Mucosa of gallbladder (tissue), 1 donor: Measurements from ENCODE around the gene PTBP2. TPM values are rescaled to one million over a fixed set of nuclear protein-coding genes. Genes with fewer than 3 reads are reported as not detected.
"Not testable (repeated sequence)": the region's sequence is repeated elsewhere in the genome, so short reads cannot be mapped to it uniquely, and the experiment has no call there.

ENCODE experiments used
- DNase-seq: peaks from one replicate; pipeline ENCODE4 v3.0.0-alpha.2; 2020; ENCODE audit warnings: low spot score
- total RNA-seq: library from RNA; stranded (reverse); gene quantifications from one replicate; pipeline ENCODE4 v1.2.1, GENCODE V29; 2021
- donor health status: DM: no; HTN: no; CAD: no.

PTBP2 gene
- total RNA-seq, 1 donor from 2014 or later = 24.5 TPM

- no peak for DNase-seq
Measured at GRCh38 chr1:96730574-96731298, 9.2 kb downstream of the PTBP2 start.

- DNase-seq = no peak
Measured at GRCh38 chr1:96741335-96741734, 19.8 kb downstream of the PTBP2 start.

- no peak for DNase-seq
Measured at GRCh38 chr1:96746440-96747420, 25.1 kb downstream of the PTBP2 start.

DNA sequence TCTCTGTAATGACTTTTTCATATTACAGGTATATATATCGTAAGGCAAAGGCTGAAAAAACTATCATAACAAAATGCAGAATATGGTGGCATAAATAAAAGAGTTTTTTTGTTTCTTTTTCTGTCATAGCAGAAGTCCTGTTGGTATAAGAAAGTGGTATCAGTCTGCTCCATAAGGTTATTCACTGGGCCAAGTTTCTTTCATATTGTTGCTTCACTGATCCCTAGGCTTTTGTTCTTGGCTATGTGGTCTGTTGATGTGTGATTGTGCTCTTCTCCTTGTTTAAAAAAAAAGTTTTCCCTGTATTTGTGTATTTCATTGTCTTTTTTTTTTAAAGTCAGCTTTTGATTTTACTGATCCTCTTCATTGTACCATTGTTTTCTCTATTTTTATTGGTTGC is 26.0 kb downstream of the PTBP2 start:
- DNase-seq = no peak

- no peak for DNase-seq
Measured at GRCh38 chr1:96748078-96748477, 26.5 kb downstream of the PTBP2 start.

GRCh38 chr1:96749618-96750017 is 28.0 kb downstream of the PTBP2 start:
- DNase-seq = no peak

GRCh38 chr1:96752394-96752793 is 30.8 kb downstream of the PTBP2 start:
- no peak for DNase-seq

- no peak for DNase-seq
Measured at GRCh38 chr1:96756789-96757188, 35.2 kb downstream of the PTBP2 start.

DNA sequence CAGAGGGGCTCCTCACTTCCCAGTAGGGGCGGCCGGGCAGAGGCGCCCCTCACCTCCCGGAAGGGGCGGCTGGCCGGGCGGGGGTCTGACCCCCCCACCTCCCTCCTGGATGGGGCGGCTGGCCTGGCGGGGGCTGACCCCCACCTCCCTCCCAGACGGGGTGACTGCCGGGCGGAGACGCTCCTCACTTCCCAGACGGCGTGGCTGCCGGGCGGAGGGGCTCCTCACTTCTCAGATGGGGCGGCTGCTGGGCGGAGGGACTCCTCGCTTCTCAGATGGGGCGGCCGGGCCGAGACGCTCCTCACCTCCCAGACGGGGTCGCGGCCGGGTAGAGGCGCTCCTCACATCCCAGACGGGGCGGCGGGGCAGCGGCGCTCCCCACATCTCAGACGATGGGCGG is 41.0 kb downstream of the PTBP2 start:
- not testable (repeated sequence) for DNase-seq

DNA sequence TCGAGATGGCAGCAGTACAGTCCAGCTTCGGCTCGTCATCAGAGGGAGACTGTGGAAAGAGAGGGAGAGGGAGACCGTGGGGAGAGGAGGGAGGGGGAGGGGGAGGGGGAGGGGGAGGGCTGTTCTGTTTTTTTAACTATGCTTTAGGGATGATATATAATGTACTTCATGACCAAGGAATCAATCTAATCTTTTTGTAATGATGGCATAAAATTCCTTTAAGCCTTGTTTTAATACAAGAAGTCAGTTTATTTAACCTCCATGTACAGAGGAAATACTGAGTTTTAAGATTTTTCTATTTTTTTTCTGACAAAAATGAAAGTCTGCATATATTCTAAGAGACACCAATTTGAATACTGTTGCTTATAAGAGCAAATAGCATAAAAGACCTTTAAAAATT is 41.9 kb downstream of the PTBP2 start:
- DNase-seq = no peak

DNA sequence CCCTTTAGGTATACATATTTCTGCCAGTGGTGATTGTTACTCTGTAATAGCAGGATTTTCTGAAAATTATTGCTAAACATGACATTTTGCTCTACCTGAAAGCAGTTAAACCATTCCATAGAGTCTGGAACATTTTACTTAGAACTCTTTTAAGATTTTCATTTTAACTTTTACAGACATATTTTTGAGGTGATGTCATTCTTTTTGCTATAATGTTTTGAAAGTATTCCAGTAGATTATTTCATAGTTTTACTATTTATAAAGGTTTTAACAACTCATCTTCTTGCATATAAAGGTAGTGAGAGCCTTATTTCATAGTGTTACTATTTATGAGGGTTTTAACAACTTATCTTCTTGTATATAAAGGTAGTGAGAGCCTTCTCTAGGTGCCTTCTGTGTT is 42.9 kb downstream of the PTBP2 start:
- no peak for DNase-seq

GRCh38 chr1:96771847-96772246 is 50.3 kb downstream of the PTBP2 start:
- DNase-seq = no peak

- no peak for DNase-seq
Measured at GRCh38 chr1:96772349-96772748, 50.8 kb downstream of the PTBP2 start.

DNA sequence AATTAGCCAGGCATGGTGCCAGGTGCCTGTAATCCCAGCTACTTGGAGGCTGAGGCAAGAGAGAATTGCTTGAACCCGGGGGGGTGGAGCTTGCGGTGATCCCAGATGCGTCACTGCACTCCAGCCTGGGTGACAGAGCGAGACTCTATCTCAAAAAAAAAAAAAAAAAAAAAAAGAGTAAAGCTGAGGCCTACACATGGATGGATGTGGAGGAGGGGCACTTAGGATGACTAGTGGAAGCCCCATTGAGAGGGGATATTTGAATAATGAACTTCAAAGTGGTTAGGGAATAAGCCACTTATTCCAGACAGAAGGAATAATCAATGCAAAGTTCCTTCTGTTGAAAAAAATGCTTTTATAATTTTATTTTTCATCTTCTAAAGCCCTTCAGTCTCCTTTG is 51.4 kb downstream of the PTBP2 start:
- DNase-seq = no peak

DNA sequence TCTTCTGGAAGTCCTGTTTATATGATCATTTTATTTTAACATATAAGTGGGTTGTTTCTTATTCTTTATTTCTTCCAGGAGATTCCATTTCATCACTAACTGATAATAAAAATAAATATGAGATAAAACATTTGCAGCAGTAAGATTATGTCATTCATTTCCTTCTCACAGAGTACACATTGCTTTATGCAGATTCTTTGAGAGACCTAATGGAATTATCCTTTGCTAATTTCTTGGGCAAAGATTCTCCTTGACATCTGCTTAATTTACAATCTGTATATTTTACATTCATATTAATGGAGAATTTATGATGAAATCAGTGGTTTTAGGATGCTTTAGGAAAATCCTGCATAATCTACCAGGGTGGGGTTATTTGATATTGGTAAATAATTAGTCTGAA is 60.6 kb downstream of the PTBP2 start:
- no peak for DNase-seq

- no peak for DNase-seq
Measured at GRCh38 chr1:96782856-96783255, 61.3 kb downstream of the PTBP2 start.

GRCh38 chr1:96790599-96790998 is 69.0 kb downstream of the PTBP2 start:
- no peak for DNase-seq

- DNase-seq = no peak
Measured at GRCh38 chr1:96792220-96792619, 70.6 kb downstream of the PTBP2 start.

DNA sequence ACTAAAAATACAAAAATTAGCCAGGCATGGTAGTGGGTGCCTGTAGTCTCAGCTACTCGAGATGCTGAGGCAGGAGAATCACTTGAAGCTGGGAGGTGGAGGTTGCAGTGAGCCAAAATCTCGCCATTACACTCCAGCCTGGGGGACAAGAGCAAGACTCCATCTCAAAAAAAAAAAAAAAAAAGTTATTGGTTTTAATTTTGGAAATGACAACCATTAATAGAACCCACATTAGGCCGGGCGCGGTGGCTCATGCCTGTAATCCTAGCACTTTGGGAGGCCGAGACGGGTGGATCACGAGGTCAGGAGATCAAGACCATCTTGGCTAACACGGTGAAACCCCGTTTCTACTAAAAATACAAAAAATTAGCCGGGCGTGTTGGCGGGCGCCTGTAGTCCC is 80.1 kb downstream of the PTBP2 start:
- DNase-seq = not testable (repeated sequence)

GRCh38 chr1:96804648-96805047 is 83.1 kb downstream of the PTBP2 start:
- no peak for DNase-seq

DNA sequence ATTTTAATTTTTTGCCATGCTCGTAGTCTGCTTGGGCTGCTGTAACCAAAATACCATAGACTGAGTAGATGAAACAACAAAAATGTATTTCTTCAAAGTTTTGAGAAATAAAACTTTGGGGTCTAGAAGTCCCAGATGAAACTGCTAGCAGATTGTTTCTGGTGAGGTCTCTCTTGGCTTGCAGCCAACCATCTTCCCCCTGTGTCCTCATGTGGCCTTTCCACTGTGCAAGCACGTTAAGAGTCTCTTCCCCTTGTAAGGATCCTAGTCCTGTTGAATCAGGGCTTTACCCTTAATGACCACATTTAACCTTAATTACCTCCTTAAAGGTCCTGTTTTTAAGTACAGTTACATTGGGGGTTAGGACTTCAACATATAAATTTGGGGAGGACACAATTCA is 86.6 kb downstream of the PTBP2 start:
- no peak for DNase-seq

DNA sequence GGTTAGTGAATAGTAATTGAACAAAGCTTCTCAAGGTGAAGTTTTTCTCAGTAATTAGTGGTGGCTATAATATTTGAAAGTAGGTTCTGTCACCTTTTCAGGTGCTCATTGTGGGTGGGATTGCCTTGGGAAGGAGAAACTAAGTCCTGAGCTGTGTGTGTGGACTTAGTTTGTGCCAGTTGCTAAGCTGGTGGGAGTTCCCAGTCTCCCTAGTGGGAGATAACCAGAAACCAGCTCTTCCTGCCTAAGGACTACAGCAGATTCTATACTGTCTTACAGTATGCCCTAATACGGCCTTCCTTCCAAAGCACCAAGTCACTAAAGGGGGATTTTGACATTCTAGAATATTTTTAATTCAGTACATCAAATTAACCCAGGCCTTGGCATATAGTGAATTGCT is 94.3 kb downstream of the PTBP2 start:
- DNase-seq = no peak

- DNase-seq = no peak
Measured at GRCh38 chr1:96820107-96820506, 98.5 kb downstream of the PTBP2 start.
